ENCODE results near the gene SH3TC1. TPM values are rescaled to one million over a fixed set of nuclear protein-coding genes. Genes with fewer than 3 reads are reported as not detected.

Gene SH3TC1
- total and polyA plus RNA-seq, 10 of the 15 experiments (the other 5 are each of a cell fraction or from before 2014, with no cell fraction given): 0.19 to 47.0 (median 18.4) TPM

DNA sequence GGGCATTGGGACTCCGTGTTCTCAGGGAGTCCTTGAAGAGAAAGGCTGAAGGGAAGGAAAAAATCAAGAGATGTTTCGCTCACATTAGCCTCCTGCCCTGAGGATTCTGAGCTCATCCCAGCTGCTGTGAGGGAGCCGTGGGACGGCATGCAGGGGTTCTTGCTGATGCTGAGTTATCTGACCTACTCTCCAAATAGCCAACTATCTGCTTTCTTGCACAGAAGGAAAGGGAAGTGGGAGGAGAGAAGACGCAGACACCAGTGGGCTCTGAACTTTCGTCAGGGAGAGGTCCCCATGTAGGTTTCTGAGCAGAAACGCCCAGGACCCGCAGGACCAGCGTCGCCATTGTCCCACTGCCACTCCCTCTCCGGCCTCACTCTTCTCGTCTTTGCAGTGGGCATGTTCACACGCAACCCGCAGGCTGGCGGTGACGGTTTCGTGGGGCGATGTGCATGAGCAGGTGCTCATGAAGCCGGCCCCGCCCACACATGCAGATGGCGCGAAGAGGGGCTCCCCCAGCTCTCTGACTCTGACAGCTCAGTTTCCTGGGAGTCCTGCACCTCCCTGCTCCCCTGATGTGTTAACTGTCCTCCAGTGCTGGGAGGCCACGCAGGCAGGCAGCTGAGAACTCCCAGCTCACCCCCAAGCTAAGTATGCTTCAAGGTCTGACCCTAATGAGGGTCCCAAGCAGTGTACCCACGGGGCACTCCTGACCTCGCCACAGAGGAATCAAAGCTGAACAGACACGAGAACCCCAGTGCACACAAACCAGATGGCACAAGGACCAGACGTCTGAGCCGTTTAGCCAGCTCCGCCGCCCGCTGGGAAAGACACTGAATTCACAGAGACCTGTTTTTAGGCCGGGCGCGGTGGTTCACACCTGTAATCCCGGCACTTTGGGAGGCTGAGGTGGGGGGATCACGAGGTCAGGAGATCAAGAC lies 26.8 kb upstream of the SH3TC1 start (continued):
- TF ChIP-seq EGR1 (IDR thresholded peaks at IDR 0.05; ENCODE audit: borderline replicate concordance in 1 of 2, low read depth in 2 of 2, low read length in 2 of 2): 0 out of 3 replicates have a peak, but pooled peaks of 1 of the 2 experiments have one; percentile 25
- TF ChIP-seq JUND (IDR thresholded peaks at IDR 0.05; ENCODE audit: low read depth, low read length): no peak
- TF ChIP-seq, protein P1, sequence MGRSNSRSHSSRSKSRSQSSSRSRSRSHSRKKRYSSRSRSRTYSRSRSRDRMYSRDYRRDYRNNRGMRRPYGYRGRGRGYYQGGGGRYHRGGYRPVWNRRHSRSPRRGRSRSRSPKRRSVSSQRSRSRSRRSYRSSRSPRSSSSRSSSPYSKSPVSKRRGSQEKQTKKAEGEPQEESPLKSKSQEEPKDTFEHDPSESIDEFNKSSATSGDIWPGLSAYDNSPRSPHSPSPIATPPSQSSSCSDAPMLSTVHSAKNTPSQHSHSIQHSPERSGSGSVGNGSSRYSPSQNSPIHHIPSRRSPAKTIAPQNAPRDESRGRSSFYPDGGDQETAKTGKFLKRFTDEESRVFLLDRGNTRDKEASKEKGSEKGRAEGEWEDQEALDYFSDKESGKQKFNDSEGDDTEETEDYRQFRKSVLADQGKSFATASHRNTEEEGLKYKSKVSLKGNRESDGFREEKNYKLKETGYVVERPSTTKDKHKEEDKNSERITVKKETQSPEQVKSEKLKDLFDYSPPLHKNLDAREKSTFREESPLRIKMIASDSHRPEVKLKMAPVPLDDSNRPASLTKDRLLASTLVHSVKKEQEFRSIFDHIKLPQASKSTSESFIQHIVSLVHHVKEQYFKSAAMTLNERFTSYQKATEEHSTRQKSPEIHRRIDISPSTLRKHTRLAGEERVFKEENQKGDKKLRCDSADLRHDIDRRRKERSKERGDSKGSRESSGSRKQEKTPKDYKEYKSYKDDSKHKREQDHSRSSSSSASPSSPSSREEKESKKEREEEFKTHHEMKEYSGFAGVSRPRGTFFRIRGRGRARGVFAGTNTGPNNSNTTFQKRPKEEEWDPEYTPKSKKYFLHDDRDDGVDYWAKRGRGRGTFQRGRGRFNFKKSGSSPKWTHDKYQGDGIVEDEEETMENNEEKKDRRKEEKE (IDR thresholded peaks at IDR 0.05): no peak
- TF ChIP-seq, protein P2, sequence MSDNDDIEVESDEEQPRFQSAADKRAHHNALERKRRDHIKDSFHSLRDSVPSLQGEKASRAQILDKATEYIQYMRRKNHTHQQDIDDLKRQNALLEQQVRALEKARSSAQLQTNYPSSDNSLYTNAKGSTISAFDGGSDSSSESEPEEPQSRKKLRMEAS (IDR thresholded peaks at IDR 0.05; ENCODE audit: low read depth, low read length): no peak
- TF ChIP-seq RBBP5 (conservative IDR thresholded peaks at IDR 0.05): no peak
- TF ChIP-seq HDAC6 (IDR thresholded peaks at IDR 0.05; ENCODE audit: unreplicated experiment): no peak
- peak; percentile 32; the same call in 1 of the 2 replicates for TF ChIP-seq LARP7 (IDR thresholded peaks at IDR 0.05)
- TF ChIP-seq STAT1 (conservative IDR thresholded peaks at IDR 0.05): no peak
- no peak for TF ChIP-seq KAT2A (conservative IDR thresholded peaks at IDR 0.05; ENCODE audit: control insufficient read depth, low read depth, low read length)
- TF ChIP-seq ZSCAN29 (IDR thresholded peaks at IDR 0.05): no peak
- no peak for TF ChIP-seq SIN3A (IDR thresholded peaks at IDR 0.05; ENCODE audit: low read depth, low read length)
- TF ChIP-seq KLF5 (IDR thresholded peaks at IDR 0.05; ENCODE audit: partially characterized antibody): no peak
- no peak for TF ChIP-seq NR2C2 (IDR thresholded peaks at IDR 0.05; ENCODE audit: borderline replicate concordance, control insufficient read depth, insufficient read length, low read depth)
- TF ChIP-seq CHD2 (IDR thresholded peaks at IDR 0.05; ENCODE audit: borderline replicate concordance, low read depth, low read length): no peak
- no peak for TF ChIP-seq GABPA (IDR thresholded peaks at IDR 0.05; ENCODE audit: low read depth)
- peak; percentile 20; the same call in 1 of the 2 replicates for TF ChIP-seq ATF7 (IDR thresholded peaks at IDR 0.05; ENCODE audit: low read depth)
- TF ChIP-seq PAX5 (IDR thresholded peaks at IDR 0.05; ENCODE audit: borderline replicate concordance, low read depth, low read length): peak; percentile 78; the same call in 1 of the 2 replicates
- TF ChIP-seq HDGF (IDR thresholded peaks at IDR 0.05): no peak
- peak; percentile 86 for TF ChIP-seq TCF3 (IDR thresholded peaks at IDR 0.05; ENCODE audit: borderline replicate concordance, insufficient read depth, low read depth, low read length)
- no peak for TF ChIP-seq SMAD1 (IDR thresholded peaks at IDR 0.05; ENCODE audit: low read depth, partially characterized antibody)
- TF ChIP-seq RUNX3 (IDR thresholded peaks at IDR 0.05; ENCODE audit: low read length): peak; percentile 69
- peak in 1 of 2 experiments; percentile 67; a peak in 1 of 4 replicates for TF ChIP-seq EP300 (IDR thresholded peaks at IDR 0.05; ENCODE audit: borderline replicate concordance in 1 of 2, control insufficient read depth in 1 of 2, low read depth in 2 of 2, low read length in 2 of 2)
- TF ChIP-seq ZBED1 (IDR thresholded peaks at IDR 0.05; ENCODE audit: borderline replicate concordance): no peak
- TF ChIP-seq, protein P3, sequence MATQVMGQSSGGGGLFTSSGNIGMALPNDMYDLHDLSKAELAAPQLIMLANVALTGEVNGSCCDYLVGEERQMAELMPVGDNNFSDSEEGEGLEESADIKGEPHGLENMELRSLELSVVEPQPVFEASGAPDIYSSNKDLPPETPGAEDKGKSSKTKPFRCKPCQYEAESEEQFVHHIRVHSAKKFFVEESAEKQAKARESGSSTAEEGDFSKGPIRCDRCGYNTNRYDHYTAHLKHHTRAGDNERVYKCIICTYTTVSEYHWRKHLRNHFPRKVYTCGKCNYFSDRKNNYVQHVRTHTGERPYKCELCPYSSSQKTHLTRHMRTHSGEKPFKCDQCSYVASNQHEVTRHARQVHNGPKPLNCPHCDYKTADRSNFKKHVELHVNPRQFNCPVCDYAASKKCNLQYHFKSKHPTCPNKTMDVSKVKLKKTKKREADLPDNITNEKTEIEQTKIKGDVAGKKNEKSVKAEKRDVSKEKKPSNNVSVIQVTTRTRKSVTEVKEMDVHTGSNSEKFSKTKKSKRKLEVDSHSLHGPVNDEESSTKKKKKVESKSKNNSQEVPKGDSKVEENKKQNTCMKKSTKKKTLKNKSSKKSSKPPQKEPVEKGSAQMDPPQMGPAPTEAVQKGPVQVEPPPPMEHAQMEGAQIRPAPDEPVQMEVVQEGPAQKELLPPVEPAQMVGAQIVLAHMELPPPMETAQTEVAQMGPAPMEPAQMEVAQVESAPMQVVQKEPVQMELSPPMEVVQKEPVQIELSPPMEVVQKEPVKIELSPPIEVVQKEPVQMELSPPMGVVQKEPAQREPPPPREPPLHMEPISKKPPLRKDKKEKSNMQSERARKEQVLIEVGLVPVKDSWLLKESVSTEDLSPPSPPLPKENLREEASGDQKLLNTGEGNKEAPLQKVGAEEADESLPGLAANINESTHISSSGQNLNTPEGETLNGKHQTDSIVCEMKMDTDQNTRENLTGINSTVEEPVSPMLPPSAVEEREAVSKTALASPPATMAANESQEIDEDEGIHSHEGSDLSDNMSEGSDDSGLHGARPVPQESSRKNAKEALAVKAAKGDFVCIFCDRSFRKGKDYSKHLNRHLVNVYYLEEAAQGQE (IDR thresholded peaks at IDR 0.05; ENCODE audit: low read depth, low read length): no peak
- 0 out of 2 replicates have a peak, but pooled peaks have one; percentile 50 for TF ChIP-seq NBN (IDR thresholded peaks at IDR 0.05)

Measured in GM12878 (cell line).